Ishikawa (cell line): ENCODE measurements around the gene CD22.

Source experiments
- CEBPB ChIP-seq: IDR thresholded peaks from 2 replicates; pipeline ENCODE4 v1.6.1; 2012
- CREB1 ChIP-seq: IDR thresholded peaks from 2 replicates; pipeline ENCODE4 v1.6.1; 2012; ENCODE audit warnings: low read depth
- EGR1 ChIP-seq: IDR thresholded peaks from 2 replicates; pipeline ENCODE4 v1.6.1; 2012
- EP300 ChIP-seq: IDR thresholded peaks from 2 replicates; pipeline ENCODE4 v1.6.1; 2012; ENCODE audit warnings: borderline replicate concordance
- FOXM1 ChIP-seq: IDR thresholded peaks from 2 replicates; pipeline ENCODE4 v1.6.1; 2012; ENCODE audit warnings: low read depth, borderline replicate concordance
- MAX ChIP-seq: IDR thresholded peaks from 2 replicates; pipeline ENCODE4 v1.6.1; 2012
- NFIC ChIP-seq: IDR thresholded peaks from 2 replicates; pipeline ENCODE4 v1.6.1; 2012
- RAD21 ChIP-seq: IDR thresholded peaks from 2 replicates; pipeline ENCODE4 v1.6.1; 2012; ENCODE audit warnings: low read depth
- TAF1 ChIP-seq: IDR thresholded peaks from 2 replicates; pipeline ENCODE4 v1.6.1; 2012; ENCODE audit warnings: low read depth, mild to moderate bottlenecking
- TCF12 ChIP-seq: IDR thresholded peaks from 2 replicates; pipeline ENCODE4 v1.6.1; 2012; ENCODE audit warnings: low read depth
- TEAD4 ChIP-seq: IDR thresholded peaks from 2 replicates; pipeline ENCODE4 v1.6.1; 2012
- YY1 ChIP-seq: IDR thresholded peaks from 2 replicates; pipeline ENCODE4 v1.6.1; 2012; ENCODE audit warnings: low read depth
- ZBTB7A ChIP-seq: IDR thresholded peaks from 2 replicates; pipeline ENCODE4 v1.6.1; 2012; ENCODE audit warnings: low read depth
- TF ChIP-seq, protein P1 (sequence below): IDR thresholded peaks from 2 replicates; pipeline ENCODE4 v1.6.1; 2012; ENCODE audit warnings: low read depth, mild to moderate bottlenecking
- TF ChIP-seq, protein P2 (sequence below): IDR thresholded peaks from 2 replicates; pipeline ENCODE4 v1.6.1; 2012

The CD22 gene

DNA sequence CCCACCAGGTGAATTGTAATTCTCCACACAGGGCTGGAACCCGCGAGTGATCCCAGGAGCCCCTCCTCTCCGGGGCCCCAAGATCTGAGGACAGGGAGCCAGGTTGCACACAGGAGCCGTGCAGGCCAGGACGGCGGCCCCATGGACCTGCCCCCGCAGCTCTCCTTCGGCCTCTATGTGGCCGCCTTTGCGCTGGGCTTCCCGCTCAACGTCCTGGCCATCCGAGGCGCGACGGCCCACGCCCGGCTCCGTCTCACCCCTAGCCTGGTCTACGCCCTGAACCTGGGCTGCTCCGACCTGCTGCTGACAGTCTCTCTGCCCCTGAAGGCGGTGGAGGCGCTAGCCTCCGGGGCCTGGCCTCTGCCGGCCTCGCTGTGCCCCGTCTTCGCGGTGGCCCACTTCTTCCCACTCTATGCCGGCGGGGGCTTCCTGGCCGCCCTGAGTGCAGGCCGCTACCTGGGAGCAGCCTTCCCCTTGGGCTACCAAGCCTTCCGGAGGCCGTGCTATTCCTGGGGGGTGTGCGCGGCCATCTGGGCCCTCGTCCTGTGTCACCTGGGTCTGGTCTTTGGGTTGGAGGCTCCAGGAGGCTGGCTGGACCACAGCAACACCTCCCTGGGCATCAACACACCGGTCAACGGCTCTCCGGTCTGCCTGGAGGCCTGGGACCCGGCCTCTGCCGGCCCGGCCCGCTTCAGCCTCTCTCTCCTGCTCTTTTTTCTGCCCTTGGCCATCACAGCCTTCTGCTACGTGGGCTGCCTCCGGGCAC is 22.6 kb downstream of the CD22 start:
- TF ChIP-seq MAX = no peak
- no peak for TF ChIP-seq EGR1
- no peak for TF ChIP-seq EP300
- TF ChIP-seq CREB1 = no peak
- TF ChIP-seq TAF1 = no peak
- TF ChIP-seq, protein P1, sequence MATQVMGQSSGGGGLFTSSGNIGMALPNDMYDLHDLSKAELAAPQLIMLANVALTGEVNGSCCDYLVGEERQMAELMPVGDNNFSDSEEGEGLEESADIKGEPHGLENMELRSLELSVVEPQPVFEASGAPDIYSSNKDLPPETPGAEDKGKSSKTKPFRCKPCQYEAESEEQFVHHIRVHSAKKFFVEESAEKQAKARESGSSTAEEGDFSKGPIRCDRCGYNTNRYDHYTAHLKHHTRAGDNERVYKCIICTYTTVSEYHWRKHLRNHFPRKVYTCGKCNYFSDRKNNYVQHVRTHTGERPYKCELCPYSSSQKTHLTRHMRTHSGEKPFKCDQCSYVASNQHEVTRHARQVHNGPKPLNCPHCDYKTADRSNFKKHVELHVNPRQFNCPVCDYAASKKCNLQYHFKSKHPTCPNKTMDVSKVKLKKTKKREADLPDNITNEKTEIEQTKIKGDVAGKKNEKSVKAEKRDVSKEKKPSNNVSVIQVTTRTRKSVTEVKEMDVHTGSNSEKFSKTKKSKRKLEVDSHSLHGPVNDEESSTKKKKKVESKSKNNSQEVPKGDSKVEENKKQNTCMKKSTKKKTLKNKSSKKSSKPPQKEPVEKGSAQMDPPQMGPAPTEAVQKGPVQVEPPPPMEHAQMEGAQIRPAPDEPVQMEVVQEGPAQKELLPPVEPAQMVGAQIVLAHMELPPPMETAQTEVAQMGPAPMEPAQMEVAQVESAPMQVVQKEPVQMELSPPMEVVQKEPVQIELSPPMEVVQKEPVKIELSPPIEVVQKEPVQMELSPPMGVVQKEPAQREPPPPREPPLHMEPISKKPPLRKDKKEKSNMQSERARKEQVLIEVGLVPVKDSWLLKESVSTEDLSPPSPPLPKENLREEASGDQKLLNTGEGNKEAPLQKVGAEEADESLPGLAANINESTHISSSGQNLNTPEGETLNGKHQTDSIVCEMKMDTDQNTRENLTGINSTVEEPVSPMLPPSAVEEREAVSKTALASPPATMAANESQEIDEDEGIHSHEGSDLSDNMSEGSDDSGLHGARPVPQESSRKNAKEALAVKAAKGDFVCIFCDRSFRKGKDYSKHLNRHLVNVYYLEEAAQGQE = no peak
- TF ChIP-seq ZBTB7A = no peak
- no peak for TF ChIP-seq FOXM1
- TF ChIP-seq YY1 = no peak
- no peak for TF ChIP-seq RAD21
- TF ChIP-seq, protein P2, sequence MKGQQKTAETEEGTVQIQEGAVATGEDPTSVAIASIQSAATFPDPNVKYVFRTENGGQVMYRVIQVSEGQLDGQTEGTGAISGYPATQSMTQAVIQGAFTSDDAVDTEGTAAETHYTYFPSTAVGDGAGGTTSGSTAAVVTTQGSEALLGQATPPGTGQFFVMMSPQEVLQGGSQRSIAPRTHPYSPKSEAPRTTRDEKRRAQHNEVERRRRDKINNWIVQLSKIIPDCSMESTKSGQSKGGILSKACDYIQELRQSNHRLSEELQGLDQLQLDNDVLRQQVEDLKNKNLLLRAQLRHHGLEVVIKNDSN = no peak
- TF ChIP-seq TCF12 = no peak

DNA sequence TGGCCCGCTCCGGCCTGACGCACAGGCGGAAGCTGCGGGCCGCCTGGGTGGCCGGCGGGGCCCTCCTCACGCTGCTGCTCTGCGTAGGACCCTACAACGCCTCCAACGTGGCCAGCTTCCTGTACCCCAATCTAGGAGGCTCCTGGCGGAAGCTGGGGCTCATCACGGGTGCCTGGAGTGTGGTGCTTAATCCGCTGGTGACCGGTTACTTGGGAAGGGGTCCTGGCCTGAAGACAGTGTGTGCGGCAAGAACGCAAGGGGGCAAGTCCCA is 23.1 kb downstream of the CD22 start:
- TF ChIP-seq, protein P2 = no peak
- TF ChIP-seq CEBPB = no peak
- TF ChIP-seq TCF12 = no peak
- TF ChIP-seq EP300 = no peak
- no peak for TF ChIP-seq MAX
- no peak for TF ChIP-seq TAF1
- TF ChIP-seq FOXM1 = no peak
- no peak for TF ChIP-seq NFIC
- TF ChIP-seq YY1 = no peak
- TF ChIP-seq, protein P1 = no peak
- no peak for TF ChIP-seq RAD21
- TF ChIP-seq TEAD4 = no peak
- TF ChIP-seq ZBTB7A = no peak
- TF ChIP-seq EGR1 = no peak
- no peak for TF ChIP-seq CREB1

DNA sequence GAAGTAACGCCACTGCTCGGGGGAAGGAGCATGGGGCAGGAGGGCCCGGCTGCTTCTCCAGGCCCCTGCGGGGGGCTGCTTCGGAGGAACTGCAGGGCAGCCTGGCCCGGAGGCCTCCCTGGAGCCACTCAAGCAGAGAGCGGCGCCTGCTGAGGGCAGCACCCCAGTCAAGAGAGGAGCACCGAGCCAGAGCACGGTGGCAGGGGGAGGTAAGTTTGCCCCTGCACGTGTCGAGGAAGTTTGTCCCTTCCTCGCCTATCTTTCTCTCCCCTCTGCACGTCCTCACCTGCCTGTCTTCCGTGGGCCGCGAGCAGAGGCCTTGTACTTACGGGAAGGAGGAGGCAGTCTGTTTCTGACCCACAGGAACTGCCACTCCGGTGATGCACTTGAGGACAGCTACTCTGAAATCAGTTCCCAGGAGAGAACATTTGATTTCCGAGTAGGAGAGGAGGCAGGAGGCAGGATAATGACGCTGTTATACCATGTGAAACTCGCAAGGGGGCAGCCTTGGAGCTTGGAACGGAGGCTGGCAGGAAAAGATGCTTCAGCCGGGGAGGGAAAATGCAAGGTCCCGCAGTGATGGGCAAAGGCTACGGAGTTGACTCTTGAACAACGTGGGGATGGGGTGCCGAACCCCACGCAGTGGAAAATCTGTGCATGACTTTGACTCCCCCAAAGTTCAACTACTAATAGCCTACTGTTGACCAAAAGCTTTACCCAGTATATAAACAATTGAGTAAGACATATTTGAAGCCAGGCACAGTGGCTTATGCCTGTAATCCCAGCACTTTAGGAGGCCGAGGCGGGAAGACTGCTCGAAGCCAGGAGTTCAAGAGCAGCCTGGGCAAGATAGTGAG is 23.7 kb downstream of the CD22 start:
- TF ChIP-seq CREB1 = no peak
- TF ChIP-seq TCF12 = no peak
- peak; percentile 93 for TF ChIP-seq RAD21
- no peak for TF ChIP-seq FOXM1
- no peak for TF ChIP-seq MAX
- no peak for TF ChIP-seq NFIC
- TF ChIP-seq TAF1 = no peak

DNA sequence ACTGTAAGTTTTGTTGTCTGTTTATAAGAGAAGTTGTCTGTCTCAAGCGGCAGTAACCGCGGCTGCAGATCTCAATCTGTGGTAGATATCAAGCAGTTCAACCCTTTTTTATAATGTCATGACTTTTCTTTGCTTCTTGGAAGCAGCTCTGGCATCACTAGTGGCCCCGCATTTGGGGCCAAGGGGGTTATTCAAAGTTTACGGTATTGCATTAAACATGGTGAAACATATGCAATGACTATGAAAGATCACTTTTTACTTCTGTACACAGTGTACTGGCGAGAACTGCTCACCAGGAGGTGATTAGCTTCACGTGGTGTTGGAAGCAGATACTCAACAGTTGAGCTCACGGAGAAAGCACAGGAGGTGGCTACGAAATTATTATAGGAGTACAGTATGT is 24.6 kb downstream of the CD22 start:
- TF ChIP-seq NFIC (no peak), CEBPB (no peak)

GRCh38 chr19:35354898-35355297 is 25.9 kb downstream of the CD22 start:
- TF ChIP-seq TAF1 = no peak
- TF ChIP-seq NFIC = no peak
- no peak for TF ChIP-seq EGR1
- no peak for TF ChIP-seq CREB1
- no peak for TF ChIP-seq EP300
- no peak for TF ChIP-seq TCF12
- no peak for TF ChIP-seq ZBTB7A
- TF ChIP-seq MAX = no peak
- TF ChIP-seq TEAD4 = no peak
- TF ChIP-seq CEBPB = no peak
- no peak for TF ChIP-seq RAD21
- TF ChIP-seq, protein P1 = no peak
